SK-N-SH treated with all-trans-retinoic acid at 6 μM for 48 hours (cell line): Measurements from ENCODE around the gene THAP10.
"Not testable (repeated sequence)": the region's sequence is repeated elsewhere in the genome, so short reads cannot be mapped to it uniquely, and the experiment has no call there.

Experiments
- ATAC-seq: fragments of 200-7000 bp; cut with Tn5 transposase; 3 replicates; pipeline ENCODE4 v1.9.1; 2020; ENCODE audit warnings: mild to moderate bottlenecking, moderate library complexity
- ARNTL ChIP-seq: fragments of 450-650 bp; formaldehyde crosslinking; IDR thresholded peaks from 2 replicates; pipeline ENCODE4 v1.5.0; 2020; ENCODE audit warnings: low read depth, mild to moderate bottlenecking, moderate library complexity, borderline replicate concordance
- BACH2 ChIP-seq: fragments of 250-450 bp; sonication (Bioruptor Pico); IDR thresholded peaks from 2 replicates; pipeline ENCODE4 v1.9.0; 2021; ENCODE audit warnings: mild to moderate bottlenecking, borderline replicate concordance
- CREB5 ChIP-seq: fragments of 250-450 bp; sonication (Bioruptor Pico); IDR thresholded peaks from 2 replicates; pipeline ENCODE4 v1.5.1; 2020; ENCODE audit warnings: low read depth, mild to moderate bottlenecking, moderate library complexity
- CSDC2 ChIP-seq: fragments of 250-450 bp; sonication (Bioruptor Pico); IDR thresholded peaks from 2 replicates; pipeline ENCODE4 v1.5.0; 2020; ENCODE audit warnings: mild to moderate bottlenecking, moderate library complexity
- ESRRG ChIP-seq: fragments of 250-450 bp; sonication (Bioruptor Pico); IDR thresholded peaks from 2 replicates; pipeline ENCODE4 v1.6.1; 2021; ENCODE audit warnings: mild to moderate bottlenecking
- GLIS3 ChIP-seq: fragments of 250-450 bp; sonication (Bioruptor Pico); IDR thresholded peaks from 2 replicates; pipeline ENCODE4 v1.5.0; 2020; ENCODE audit warnings: mild to moderate bottlenecking, moderate library complexity
- ISL1 ChIP-seq: fragments of 250-450 bp; sonication (Bioruptor Pico); IDR thresholded peaks from 2 replicates; pipeline ENCODE4 v2.1.2; 2022; ENCODE audit warnings: mild to moderate bottlenecking, moderate library complexity
- OSR1 ChIP-seq: fragments of 250-450 bp; sonication (Bioruptor Pico); IDR thresholded peaks from 2 replicates; pipeline ENCODE4 v1.8.0; 2022; ENCODE audit warnings: moderate library complexity, mild to moderate bottlenecking, inconsistent platforms
- PATZ1 ChIP-seq: fragments of 250-450 bp; sonication (Bioruptor Pico); IDR thresholded peaks from 2 replicates; pipeline ENCODE4 v1.8.0; 2020; ENCODE audit warnings: mild to moderate bottlenecking, moderate library complexity, borderline replicate concordance
- POU6F1 ChIP-seq: fragments of 250-450 bp; sonication (Bioruptor Pico); IDR thresholded peaks from 2 replicates; pipeline ENCODE4 v1.8.0; 2021; ENCODE audit warnings: low read depth, mild to moderate bottlenecking, moderate library complexity, borderline replicate concordance
- RARB ChIP-seq: fragments of 250-450 bp; sonication (Bioruptor Pico); IDR thresholded peaks from 2 replicates; pipeline ENCODE4 v1.8.0; 2021; ENCODE audit warnings: mild to moderate bottlenecking, moderate library complexity
- SNAI2 ChIP-seq: fragments of 250-450 bp; sonication (Bioruptor Pico); IDR thresholded peaks from 2 replicates; pipeline ENCODE4 v1.5.0; 2020; ENCODE audit warnings: mild to moderate bottlenecking, moderate library complexity
- TCF4 ChIP-seq: fragments of 250-450 bp; sonication (Bioruptor Pico); IDR thresholded peaks from 2 replicates; pipeline ENCODE4 v1.8.0; 2021; ENCODE audit warnings: mild to moderate bottlenecking, moderate library complexity, borderline replicate concordance
- TOX ChIP-seq: fragments of 250-450 bp; sonication (Bioruptor Pico); IDR thresholded peaks from 2 replicates; pipeline ENCODE4 v1.8.0; 2021; ENCODE audit warnings: mild to moderate bottlenecking, moderate library complexity, borderline replicate concordance
- TSHZ2 ChIP-seq: fragments of 250-450 bp; sonication (Bioruptor Pico); IDR thresholded peaks from 2 replicates; pipeline ENCODE4 v1.5.0; 2020; ENCODE audit warnings: mild to moderate bottlenecking, moderate library complexity
- ZC3H10 ChIP-seq: fragments of 250-450 bp; sonication (Bioruptor Pico); IDR thresholded peaks from 2 replicates; pipeline ENCODE4 v1.5.1; 2021; ENCODE audit warnings: mild to moderate bottlenecking, moderate library complexity
- ZFP30 ChIP-seq: fragments of 450-650 bp; formaldehyde crosslinking; IDR thresholded peaks from 2 replicates; pipeline ENCODE4 v1.5.0; 2022; ENCODE audit warnings: mild to moderate bottlenecking, moderate library complexity
- ZNF565 ChIP-seq: fragments of 450-650 bp; formaldehyde crosslinking; conservative IDR thresholded peaks from 2 replicates; pipeline ENCODE4 v1.5.0; 2020; ENCODE audit warnings: low read depth, mild to moderate bottlenecking, moderate library complexity
- ZNF70 ChIP-seq: fragments of 450-650 bp; formaldehyde crosslinking; IDR thresholded peaks from 2 replicates; pipeline ENCODE4 v1.5.0; 2020; ENCODE audit warnings: mild to moderate bottlenecking, moderate library complexity
- ZNF8 ChIP-seq: fragments of 450-650 bp; formaldehyde crosslinking; IDR thresholded peaks from 2 replicates; pipeline ENCODE4 v1.5.0; 2020; ENCODE audit warnings: mild to moderate bottlenecking, moderate library complexity

THAP10 gene

GRCh38 chr15:70863450-70864218, 28.6 kb downstream of the THAP10 start:
- TF ChIP-seq ISL1 (CRISPR knock-in tag): peak; percentile 18; the same call in 1 of the 2 replicates
- no peak for TF ChIP-seq ZNF565
- TF ChIP-seq RARB (CRISPR knock-in tag): no peak
- 0 out of 2 replicates have a peak, but pooled peaks have one; percentile 21 for TF ChIP-seq SNAI2 (CRISPR knock-in tag)
- ATAC-seq: peak; percentile 91

GRCh38 chr15:70859998-70860397, 32.2 kb downstream of the THAP10 start:
- TF ChIP-seq TOX (CRISPR knock-in tag): no peak
- TF ChIP-seq ZNF8 (CRISPR knock-in tag): no peak
- TF ChIP-seq CREB5: no peak
- TF ChIP-seq ARNTL (CRISPR knock-in tag): no peak
- TF ChIP-seq ZNF565: no peak
- TF ChIP-seq ZC3H10 (CRISPR knock-in tag): no peak
- TF ChIP-seq PATZ1 (CRISPR knock-in tag): no peak
- TF ChIP-seq TSHZ2 (CRISPR knock-in tag): no peak
- no peak for TF ChIP-seq OSR1 (CRISPR knock-in tag)
- TF ChIP-seq RARB (CRISPR knock-in tag): no peak
- no peak for TF ChIP-seq ZFP30 (CRISPR knock-in tag)
- no peak for TF ChIP-seq TCF4 (CRISPR knock-in tag)
- TF ChIP-seq ISL1 (CRISPR knock-in tag): no peak
- TF ChIP-seq SNAI2 (CRISPR knock-in tag): no peak
- no peak for TF ChIP-seq ESRRG (CRISPR knock-in tag)
- no peak for TF ChIP-seq CSDC2 (CRISPR knock-in tag)
- TF ChIP-seq ZNF70 (CRISPR knock-in tag): no peak
- TF ChIP-seq BACH2 (CRISPR knock-in tag): no peak
- no peak for TF ChIP-seq POU6F1 (CRISPR knock-in tag)
- no peak for TF ChIP-seq GLIS3
- ATAC-seq: no peak

- TF ChIP-seq ISL1 (CRISPR knock-in tag) (no peak), ZNF8 (CRISPR knock-in tag) (no peak), ZC3H10 (CRISPR knock-in tag) (no peak), TOX (CRISPR knock-in tag) (no peak), ZNF565 (no peak), ZFP30 (CRISPR knock-in tag) (no peak)
- no peak for ATAC-seq
Observed at GRCh38 chr15:70859322-70859908, 32.8 kb downstream of the THAP10 start.

GRCh38 chr15:70858614-70859321, 33.5 kb downstream of the THAP10 start:
- not testable (repeated sequence) for ATAC-seq
